Measurements from ENCODE around the gene PLPP4.

- no peak for TF ChIP-seq CTCF (IDR thresholded peaks at IDR 0.05; ENCODE audit: low read depth, low read length, poor library complexity, severe bottlenecking)
- no peak for TF ChIP-seq EZH2phosphoT487 (IDR thresholded peaks at IDR 0.05; ENCODE audit: borderline replicate concordance, low read length)
Observed at GRCh38 chr10:120514035-120514620, 57.1 kb downstream of the PLPP4 start.
